ENCODE data around the gene ADAMTSL2.

ADAMTSL2 gene

DNA sequence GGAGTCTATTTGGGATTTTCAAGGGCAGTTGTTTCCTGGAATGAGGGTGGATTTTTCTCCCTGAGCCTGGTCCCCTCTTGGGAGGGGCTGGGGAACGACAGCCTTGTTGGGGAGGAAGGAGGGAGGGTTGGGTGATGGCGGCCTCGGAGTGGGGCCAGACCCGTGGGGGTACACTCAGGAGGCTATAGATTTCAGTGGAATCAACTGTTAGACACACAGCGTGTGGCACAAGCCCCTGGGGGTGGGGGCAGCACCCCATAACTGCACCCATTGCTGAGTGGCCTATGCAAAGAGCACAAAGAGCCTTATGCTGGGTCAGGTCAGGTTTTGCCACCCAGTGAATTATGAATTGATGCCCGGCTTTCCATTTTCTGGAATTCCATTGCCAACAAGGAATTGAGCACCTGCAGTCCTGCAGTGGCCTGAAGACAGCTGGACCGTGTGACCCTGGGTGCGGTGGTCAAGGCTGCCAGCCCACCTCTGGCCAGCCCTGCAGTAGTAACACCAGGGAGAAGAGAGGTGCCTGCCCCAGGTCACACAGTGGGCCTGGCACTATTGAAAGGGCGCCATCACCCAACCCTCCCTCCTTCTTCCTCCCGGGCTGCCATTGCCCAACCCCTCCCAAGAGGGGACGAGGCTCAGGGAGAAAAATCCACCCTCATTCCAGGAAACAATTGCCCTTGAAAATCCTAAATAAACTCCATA, 18.1 kb upstream of the ADAMTSL2 start:
- in situ Hi-C loops (cut with HindIII; ENCODE audit: low sequenced_read_pairs), result no loop called here

DNA sequence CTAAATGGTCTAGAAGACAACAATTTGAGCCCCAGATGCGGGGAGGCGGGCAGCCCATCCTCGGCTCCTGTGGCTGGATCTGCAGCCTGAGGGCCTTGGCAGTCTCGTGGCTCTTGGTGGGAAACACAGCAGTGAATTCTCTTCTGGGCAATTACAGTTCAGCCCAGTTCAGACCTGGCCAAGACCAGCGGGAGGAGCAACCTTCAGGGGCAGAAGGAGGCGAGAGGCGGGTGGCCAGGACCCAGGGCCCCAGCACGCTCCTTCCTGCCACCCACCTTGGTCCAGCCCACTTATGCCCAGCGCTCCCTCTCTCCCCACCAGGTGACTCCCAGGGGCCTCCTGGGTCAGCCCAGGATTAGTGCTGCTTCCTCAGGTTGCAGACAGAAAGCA, 17.5 kb upstream of the ADAMTSL2 start:
- in situ Hi-C loops (cut with HindIII; ENCODE audit: low sequenced_read_pairs), result no loop called here

DNA sequence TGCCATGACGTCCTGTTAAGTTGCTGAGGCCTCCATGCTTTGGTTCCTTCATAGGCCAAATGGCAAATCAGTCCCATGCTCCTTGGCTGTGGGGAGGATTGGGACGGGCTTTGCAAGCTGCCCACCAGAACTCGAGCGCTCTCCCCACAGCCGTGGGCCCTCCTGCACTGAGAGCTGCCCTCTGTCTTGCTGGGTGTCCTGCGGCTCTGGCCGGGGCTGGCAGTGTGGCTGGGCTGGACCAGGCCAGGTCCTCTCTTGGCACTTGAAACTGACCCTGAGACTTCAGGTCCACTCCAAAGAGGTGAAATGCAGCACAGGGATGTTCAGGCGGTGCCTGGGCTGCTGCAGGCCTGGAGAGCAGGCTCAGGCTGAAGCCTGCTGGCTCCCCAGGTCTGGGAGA, 16.8 kb upstream of the ADAMTSL2 start:
- in situ Hi-C loops (cut with HindIII; ENCODE audit: low sequenced_read_pairs), result no loop called here

DNA sequence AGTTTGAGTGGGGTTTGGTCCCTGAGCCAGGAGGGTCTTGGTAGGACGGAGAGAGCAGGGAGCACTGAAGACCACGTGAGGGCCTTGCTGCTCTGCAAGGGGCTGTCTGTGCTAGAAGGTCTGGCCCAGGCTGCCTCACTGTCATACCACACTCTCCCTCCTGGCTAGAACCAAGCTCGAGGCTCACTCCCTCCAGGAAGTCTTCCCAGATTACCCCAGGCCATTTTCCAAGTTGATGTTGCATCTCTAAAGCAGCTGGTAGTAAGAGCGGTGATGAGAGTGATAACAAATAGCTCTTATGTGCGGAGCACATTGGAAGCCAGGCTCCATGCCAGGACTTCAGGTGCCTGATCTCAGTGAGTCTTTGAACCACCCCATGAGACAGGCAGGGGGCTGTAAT, 16.3 kb upstream of the ADAMTSL2 start:
- in situ Hi-C loops (cut with HindIII; ENCODE audit: low sequenced_read_pairs), result no loop called here

DNA sequence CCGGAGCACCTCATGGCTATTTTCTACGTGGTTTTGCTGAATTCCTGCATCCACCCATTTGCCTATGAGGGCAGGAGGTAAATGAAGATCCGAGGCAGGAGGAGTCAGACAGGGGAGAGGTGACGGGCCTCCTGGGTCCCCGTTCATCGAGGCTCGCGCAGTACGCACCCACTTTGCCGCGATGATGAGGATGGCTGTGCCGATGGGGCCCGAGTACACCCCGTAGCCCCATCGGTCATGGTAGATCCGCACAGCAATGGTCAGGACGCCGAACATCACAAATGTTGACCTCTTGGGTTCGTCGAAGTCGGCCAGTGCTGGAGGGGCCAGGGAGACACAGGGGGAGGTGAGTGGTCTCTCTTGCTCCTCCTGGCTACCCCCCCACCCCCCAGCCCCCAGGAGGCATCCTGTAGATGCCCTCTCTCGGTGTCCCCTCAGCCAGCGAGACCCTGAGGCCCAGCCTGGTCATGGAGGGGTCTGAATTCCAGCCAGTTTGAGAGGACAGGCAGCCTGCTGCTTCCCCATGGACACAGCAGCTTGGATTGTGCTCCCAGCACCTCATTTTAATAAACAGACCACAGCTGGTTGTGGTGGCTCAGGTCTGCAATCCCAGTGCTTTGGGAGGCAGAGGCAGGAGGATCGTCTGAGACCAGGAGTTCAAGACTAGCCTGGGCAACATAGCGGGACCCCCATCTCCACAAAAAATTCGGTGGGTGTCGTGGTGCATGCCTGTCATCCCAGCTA, 15.6 kb upstream of the ADAMTSL2 start:
- in situ Hi-C loops (cut with HindIII; ENCODE audit: low sequenced_read_pairs), result no loop called here

DNA sequence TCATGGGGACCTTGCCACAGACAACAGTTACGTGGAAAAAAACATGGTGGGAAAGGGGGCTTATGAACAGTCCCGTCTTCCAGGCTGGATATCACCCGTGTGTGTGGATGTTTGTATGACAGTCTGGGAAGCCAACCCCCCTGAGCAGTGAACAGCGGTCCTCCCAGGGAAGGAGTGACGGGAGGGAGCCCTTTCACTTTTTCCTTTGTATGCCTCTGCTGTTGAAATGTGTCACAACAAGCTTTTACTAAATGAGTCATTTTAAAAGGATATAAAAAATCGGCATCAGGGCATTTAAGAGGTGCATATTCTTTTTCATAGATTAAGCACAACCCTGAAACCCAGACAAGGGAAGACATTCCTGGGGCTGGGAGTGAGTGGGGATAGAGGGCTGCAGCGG, 14.8 kb upstream of the ADAMTSL2 start:
- in situ Hi-C loops (cut with HindIII; ENCODE audit: low sequenced_read_pairs), result no loop called here

DNA sequence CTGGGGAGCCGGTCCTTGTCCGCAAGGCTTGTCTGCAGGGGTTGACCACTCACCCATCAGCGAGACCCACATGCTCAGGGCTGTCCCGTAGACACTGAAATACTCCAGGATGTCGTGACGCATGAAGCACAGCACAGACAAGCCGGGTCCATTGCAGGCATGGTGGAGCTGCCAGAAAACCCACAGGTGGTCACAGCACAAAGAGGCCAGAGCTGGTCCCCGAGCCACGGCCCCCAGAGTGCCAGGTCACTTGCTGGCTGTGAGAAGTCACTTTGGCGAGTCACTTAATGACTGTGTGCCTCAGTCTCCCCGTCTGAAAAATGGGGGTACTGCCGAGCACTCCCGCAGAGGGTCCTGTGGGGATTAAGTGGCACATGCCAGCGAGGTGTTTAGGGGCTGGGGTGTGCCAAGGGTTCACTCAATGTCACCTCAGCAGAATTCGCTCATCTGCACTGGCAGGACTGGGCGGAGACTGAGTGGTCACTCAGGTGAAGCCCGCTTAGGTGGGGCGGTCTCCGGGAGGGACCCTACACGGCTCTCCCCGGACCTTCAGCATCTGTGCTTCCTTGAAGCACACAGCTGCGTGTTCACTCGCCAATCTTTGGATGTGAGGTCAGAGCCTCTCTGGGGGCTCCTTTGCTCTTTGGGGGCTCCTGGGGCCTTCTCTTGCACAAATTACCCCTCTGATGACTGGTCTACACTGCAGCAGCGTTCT, 14.2 kb upstream of the ADAMTSL2 start:
- in situ Hi-C loops (cut with HindIII; ENCODE audit: low sequenced_read_pairs), result no loop called here

DNA sequence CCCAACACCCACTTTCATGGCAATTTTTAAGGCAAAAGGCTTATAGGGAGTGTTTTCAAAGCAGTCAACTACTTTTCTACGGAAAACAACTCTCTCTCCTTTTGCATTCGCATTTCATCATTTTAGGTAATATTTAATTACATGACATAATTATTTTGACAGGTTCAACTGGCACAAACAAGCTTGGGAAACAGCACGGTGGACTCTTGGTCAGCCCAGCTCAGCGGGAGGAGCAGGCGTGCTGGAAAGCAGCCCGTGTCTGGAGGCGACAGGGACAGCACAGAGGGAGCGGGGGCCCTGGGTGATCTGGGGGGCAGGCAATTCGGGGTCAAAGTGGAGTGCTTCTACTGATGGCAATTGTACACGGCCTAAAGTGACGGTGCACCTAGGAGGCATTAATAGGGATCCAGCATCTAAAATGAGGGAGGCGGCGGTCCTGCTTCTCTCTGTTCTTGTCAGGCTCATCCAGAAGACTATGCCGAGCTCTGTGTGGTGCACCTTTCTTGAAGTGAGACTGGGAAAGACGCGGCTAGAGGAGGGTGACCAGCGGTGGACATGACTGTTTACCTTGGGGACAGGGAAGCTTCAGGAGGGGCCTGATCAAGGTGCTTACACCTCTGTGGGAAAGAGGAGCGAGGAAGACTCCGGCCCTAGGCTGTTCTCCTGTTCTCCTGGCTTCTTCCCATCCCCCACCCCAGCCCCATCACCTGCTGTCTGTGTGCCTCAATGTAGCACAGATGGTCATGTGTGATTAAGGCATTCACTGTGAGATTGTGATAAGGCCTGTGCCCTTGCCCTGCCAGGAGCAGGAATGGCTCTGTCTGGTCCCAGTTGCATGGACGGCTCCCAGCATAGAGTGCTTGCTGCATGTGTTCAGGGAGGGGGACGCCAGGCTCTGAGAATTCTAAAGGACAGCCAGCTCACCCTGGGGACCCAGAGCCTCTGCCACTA, 13.1 kb upstream of the ADAMTSL2 start:
- in situ Hi-C loops (cut with HindIII; ENCODE audit: low sequenced_read_pairs), result no loop called here

DNA sequence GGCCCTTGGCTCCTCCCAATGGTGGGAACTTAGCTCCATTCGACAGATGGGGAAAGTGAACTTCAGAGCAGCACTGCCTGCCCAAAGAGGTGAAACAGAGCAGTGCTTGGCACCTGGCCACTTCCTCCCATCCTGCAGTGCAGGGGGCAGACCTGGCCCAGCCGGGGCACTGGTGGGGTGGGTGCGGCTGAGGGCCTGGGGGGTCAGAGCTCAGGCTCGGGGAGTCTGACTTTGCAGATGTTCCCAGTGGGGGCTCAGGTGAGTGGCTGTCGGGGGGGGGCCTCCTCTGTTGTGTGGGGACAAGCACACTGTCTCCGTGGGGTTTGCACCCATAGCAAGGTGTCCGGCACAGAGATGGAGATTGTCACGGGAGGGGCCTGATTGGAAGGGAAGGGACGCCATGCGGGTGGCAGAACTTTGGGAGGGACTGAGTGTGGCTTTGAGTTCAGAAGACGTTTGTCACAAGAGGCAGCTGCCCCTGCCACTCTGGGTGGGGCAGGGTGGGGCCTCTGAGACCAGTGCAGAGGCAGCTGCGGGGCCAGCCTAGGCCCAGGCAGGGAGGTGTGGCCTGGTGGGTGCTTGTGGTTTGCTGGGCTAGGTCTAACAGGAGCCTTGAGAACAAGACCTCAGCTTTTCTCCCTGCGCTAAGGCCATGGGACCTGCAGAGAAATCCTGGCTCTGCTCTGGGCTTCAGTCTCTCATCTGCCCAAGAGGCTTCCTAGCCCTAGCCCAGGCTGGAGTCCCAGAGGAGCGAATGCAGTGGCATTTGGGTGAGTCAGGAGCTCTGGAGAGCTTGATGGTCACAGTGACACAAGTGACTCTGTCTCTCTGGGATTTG, 12.2 kb upstream of the ADAMTSL2 start:
- in situ Hi-C loops (cut with HindIII; ENCODE audit: low sequenced_read_pairs), result no loop called here

DNA sequence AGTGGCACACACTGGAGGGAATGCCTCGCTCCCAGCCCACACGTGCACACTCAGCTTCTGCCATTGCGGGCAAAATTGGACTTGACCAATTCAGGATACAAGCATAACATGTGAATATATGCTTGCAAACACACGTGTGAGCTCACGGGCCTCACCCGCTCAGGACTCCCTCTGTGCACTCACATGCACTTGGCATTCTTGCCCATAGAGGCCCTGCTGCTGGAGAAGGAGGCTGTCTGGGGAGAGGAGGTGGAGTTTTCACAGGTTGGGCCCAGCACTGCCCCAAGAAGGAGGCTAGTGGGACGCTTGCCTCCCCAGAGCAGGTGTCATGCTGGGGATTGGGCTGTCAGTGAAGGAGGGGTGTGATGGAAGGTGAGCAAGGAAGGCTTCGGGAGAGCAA, 11.4 kb upstream of the ADAMTSL2 start:
- in situ Hi-C loops (cut with HindIII; ENCODE audit: low sequenced_read_pairs), result no loop called here

DNA sequence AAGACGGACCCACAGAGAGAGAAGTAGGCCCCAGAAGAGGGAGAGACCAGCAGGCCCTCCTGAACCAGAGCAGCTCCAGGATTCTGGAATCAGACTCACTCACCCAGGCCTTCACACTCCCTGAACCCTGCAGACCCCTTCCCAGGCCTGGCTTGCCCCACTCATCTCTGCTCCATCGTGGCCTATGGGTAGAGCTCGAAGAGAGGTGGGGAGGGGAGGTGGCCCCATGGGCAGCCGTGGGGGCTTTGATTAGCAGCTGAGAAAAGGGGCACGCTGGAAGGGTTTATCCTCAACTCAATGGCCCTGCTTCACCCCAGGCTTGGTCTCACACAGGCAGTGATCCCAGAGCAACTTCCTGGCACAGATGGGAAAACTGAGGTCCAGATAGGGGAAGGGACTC, 10.4 kb upstream of the ADAMTSL2 start:
- in situ Hi-C loops (cut with HindIII; ENCODE audit: low sequenced_read_pairs), result no loop called here

DNA sequence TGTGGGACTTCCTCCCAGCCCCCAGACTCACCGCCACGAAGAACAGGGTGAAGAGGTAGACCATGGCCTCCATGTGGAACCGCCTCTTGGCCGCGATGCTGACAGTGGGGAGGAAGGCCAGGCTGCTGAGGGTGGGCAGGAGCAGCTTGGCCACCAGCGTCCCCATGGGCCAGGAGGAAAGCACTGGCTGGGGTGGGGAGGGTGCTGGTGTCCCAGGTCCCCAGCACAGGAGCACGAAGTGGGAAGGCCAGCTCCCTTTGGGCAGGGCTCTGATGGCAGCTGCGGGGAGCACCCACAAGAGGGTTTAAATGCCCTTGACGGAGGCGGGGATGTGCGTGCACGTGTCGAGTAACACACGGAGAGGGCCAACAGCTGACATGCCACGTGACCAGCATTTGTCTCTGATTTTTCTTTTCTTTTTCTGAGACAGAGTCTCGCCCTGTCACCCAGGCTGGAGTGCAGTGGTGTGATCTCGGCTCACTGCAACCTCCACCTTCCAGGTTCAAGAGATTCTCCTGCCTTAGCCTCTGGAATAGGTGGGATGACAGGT, 9.8 kb upstream of the ADAMTSL2 start, which contains the start of gene MYMK:
MYMK (minus strand) TSS at position 281 of the 550 bp plus-strand sequence; CDS start at position 166, 115 bp downstream.
- in situ Hi-C loops (cut with HindIII; ENCODE audit: low sequenced_read_pairs), result loop anchor here (5.0 kb wide), 1 partner anchor 73 kb away; no protein-coding TSS in a partner anchor

DNA sequence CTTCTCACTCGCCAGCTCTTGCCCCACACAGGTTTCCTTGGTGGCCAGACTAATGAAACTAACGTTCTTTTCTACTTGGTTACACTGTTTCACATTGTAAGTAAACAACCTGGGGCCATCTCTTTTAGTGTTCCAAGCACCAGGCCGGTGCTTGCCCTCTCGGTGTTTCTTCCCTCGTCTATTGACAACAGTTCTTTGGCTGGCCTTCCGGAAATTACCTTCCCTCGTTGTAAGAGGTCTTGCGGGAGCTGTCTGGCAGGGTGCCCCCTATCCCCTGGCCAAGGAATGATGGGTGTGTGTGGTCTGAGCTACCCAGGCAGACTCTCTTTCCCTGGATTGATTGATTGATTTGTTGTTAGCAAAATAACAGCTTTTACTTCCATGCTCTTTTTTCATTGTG, 8.8 kb upstream of the ADAMTSL2 start:
- in situ Hi-C loops (cut with HindIII; ENCODE audit: low sequenced_read_pairs), result loop anchor here (5.0 kb wide), 1 partner anchor 72 kb away; no protein-coding TSS in a partner anchor

DNA sequence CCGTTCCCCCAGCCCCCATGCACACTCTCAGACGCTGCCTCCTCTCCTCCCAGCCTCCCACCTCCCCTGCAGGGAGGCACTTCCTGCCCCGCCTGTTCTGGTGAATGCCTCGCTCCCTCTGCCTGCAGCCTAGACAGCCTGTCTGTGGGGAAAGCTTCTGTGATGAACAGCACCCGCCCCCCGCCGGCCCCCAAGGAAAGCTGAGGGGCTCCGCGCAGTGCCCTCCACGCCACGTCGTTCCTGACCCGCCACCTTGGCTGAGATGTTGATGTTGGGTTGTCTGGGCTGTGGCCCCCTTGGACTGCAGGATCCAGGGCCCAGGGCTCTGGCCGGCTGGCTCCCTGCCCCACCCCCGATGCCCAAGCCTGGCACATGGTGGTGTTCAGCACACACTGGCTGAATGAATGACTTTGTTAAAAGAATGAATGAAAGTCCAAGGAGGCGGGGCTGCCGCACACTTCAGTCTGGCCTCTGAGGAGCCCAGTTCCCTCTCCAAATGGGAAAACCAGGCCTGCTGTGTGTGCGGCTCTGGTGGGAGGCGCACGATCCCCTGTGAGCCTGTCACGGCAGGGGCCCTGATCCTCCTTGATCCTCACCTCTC, 7.7 kb upstream of the ADAMTSL2 start:
- in situ Hi-C loops (cut with HindIII; ENCODE audit: low sequenced_read_pairs), result loop anchor here (5.0 kb wide), 1 partner anchor 70 kb away; no protein-coding TSS in a partner anchor

DNA sequence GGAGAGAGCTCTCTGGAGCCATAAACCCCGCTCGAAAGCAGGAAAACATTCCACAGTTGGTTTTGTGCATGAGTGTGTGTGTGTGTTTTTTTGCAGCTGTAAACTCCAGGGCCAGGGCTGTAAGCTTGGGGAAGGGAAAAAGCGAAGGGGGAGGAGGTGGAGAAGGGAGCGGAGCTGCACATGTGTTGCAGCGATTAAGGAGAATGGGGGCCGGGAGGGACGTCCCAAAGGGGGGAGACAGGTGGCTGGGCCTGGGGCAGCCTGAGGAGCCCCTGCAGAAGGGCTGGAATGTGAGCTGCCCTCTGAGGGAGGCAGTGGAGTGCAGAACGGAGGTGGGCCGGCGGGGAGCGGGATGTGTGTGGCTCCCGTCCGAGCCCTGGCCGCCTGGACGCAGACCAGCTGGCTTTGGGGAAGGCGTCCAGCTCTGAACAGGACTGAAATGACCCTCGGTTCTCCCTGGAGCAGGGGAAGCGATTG, 7.0 kb upstream of the ADAMTSL2 start:
- in situ Hi-C loops (cut with HindIII; ENCODE audit: low sequenced_read_pairs), result loop anchor here (5.0 kb wide), 1 partner anchor 70 kb away; no protein-coding TSS in a partner anchor

DNA sequence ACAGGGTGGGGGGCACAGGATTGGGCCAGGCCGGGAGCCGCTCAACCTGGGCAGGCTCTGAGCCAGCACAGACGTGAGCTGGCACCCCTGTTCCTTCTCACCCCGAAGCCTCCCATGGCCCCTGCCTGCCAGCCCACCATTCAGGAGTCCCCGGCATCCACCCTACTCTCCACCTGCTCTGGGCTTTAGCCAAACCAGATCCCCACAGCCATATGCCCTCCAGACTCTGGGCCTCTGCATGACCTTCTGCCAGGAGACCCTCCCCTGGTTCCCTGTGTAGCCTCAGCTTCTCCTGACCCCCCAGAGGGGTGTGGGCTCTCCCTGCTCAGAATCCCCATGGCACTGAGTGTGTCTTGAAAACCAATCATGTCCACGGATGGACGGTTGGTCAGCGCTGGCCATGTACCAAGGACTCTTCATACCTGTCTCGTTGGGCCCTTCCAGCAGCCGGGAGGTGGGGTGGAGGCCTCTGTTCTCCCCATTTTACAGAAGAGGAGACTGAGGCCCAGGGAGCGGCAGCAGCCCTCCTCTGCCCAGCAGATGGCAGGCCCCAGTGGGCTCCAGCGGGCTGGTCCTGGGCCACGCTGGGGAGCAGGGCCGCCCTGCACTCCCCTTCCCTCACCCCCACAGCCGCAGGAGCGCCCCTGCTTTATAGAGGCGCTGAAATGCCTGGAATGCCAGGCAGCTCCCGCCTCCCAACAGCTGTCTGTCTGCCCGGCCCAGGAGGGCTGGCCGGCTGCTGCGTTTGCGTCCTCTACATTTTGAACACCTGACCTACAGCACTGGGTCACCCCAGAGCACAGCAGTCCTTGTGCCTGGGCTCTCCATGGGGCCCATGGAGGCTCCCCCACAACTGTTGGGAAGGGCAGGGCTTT, 6.3 kb upstream of the ADAMTSL2 start:
- in situ Hi-C loops (cut with HindIII; ENCODE audit: low sequenced_read_pairs), result loop anchor here (5.0 kb wide), 1 partner anchor 69 kb away; no protein-coding TSS in a partner anchor

DNA sequence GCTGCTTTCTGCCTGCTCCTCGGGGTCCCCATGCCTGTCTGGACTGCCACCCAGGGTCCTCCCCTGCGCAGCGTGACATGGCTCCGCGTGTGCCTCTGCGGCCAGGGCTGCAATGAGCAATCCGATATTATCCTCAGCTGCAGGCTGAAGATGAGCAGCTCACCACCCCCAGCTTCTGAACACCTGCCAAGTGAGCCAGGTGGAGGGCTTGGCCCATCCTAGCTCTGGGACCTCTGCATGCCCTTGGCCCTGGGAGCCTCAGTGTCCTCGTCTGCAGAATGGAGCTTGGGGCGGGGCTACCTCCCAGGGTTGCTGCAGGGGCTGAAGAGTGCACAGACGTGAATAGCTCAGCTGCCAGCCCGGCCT, 5.6 kb upstream of the ADAMTSL2 start:
- in situ Hi-C loops (cut with HindIII; ENCODE audit: low sequenced_read_pairs), result loop anchor here (5.0 kb wide), 1 partner anchor 68 kb away; no protein-coding TSS in a partner anchor

DNA sequence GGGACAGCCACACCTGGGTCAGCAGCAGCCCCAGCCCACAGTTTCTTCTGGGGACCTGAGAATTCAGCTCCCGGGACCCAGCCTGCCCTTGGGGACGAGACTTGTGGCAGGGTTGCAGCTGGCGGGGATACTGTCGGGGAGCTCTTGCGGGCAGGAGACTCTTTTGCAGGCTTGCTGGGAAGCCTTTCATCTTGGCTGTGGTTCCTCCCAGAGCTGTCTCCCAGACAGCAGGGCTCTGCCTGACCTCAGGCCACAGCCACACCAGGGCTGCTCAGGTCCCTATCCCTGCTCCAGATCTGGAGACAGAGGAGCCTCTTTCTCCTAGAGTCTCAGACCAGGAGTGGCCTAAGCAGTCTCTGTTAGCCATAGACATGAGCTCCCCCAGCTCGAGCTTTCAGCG, 5.0 kb upstream of the ADAMTSL2 start:
- in situ Hi-C loops (cut with HindIII; ENCODE audit: low sequenced_read_pairs), result loop anchor here (5.0 kb wide), 1 partner anchor 68 kb away; no protein-coding TSS in a partner anchor

Measured in endothelial cell of hepatic sinusoid (primary cell).